HepG2 (cell line): ENCODE data around the gene DYSF.

Experiments
- ATF1 ChIP-seq: IDR thresholded peaks from 2 replicates; pipeline ENCODE4 v1.6.1; 2016; ENCODE audit warnings: mild to moderate bottlenecking, control low read depth
- ATM ChIP-seq: fragments of 450-650 bp; IDR thresholded peaks from 2 replicates; pipeline ENCODE4 v1.7.1; 2017; ENCODE audit warnings: mild to moderate bottlenecking, borderline replicate concordance
- CTCF ChIP-seq: sonication (generic); formaldehyde crosslinking; IDR thresholded peaks from 2 replicates; pipeline ENCODE4 v1.5.0; 2020; ENCODE audit warnings: mild to moderate bottlenecking, missing genetic modification reagents, moderate library complexity
- NFE2L1 ChIP-seq: sonication (generic); formaldehyde crosslinking; IDR thresholded peaks from 2 replicates; pipeline ENCODE4 v1.4.0; 2020; ENCODE audit warnings: missing genetic modification reagents, mild to moderate bottlenecking, borderline replicate concordance
- NFIC ChIP-seq: IDR thresholded peaks from 2 replicates; pipeline ENCODE4 v1.6.1; 2012; ENCODE audit warnings: mild to moderate bottlenecking, low read length, inconsistent platforms
- POLR2AphosphoS5 ChIP-seq: IDR thresholded peaks from 2 replicates; pipeline ENCODE4 v1.6.1; 2012; ENCODE audit warnings: low read depth, low read length
- SAFB2 ChIP-seq: sonication (generic); formaldehyde crosslinking; IDR thresholded peaks from 2 replicates; pipeline ENCODE4 v1.5.1; 2020; ENCODE audit warnings: missing genetic modification reagents, low read depth, mild to moderate bottlenecking, borderline replicate concordance
- SRF ChIP-seq: IDR thresholded peaks from 2 replicates; pipeline ENCODE4 v1.6.1; 2011; ENCODE audit warnings: mild to moderate bottlenecking, low read depth, low read length, moderate library complexity
- SUZ12 ChIP-seq: fragments of 150-350 bp; IDR thresholded peaks from 2 replicates; pipeline ENCODE4 v1.6.1; 2014; ENCODE audit warnings: low read depth, low read length
- ZFP1 ChIP-seq: IDR thresholded peaks from 2 replicates; pipeline ENCODE4 v1.6.1; 2016
- TF ChIP-seq, protein P1 (sequence below), 2 experiments: sonication (generic) in 1 of 2; formaldehyde crosslinking in 1 of 2; IDR thresholded peaks; 2 replicates each; pipeline versions ENCODE4 v1.4.0 to v1.6.1; 2018 to 2020; ENCODE audit warnings: missing genetic modification reagents in 2 of 2, borderline replicate concordance in 1 of 2, low read depth in 1 of 2, mild to moderate bottlenecking in 1 of 2, missing biosample characterization in 1 of 2

DNA sequence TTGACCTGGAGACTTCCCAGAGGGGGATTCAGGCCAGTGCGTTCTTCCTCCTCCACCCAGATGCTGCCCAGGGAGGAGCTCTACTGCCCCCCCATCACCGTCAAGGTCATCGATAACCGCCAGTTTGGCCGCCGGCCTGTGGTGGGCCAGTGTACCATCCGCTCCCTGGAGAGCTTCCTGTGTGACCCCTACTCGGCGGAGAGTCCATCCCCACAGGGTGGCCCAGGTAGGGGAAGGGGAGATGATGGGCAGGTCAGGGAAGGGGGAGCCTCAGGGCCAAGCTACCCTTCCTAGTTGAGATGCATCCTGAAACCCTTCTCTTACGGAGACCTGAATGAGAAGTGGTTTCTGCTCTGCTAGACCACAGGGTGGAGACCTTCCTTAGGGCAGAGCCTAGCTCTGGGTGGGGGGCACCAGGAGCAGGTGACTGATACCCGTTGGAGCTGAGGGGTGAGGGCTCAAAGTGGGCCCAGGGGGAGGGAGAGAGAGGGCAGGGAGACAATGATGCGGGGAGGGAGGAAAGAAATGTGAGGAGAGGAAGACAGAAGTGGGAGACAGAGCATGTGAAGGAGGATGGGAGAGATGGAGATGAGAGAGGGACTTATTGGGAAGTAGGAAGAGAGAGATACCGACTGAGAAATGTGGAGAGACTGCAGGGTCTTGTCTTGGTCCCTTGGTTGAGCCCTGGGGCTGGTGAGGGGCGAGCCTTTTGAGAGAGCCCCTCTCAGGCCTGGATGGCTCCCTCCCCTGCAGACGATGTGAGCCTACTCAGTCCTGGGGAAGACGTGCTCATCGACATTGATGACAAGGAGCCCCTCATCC is 159.4 kb downstream of the DYSF start:
- no peak for TF ChIP-seq ZFP1 (CRISPR knock-in tag)
- TF ChIP-seq NFIC, result no peak
- TF ChIP-seq SUZ12, result no peak
- TF ChIP-seq, protein P1, sequence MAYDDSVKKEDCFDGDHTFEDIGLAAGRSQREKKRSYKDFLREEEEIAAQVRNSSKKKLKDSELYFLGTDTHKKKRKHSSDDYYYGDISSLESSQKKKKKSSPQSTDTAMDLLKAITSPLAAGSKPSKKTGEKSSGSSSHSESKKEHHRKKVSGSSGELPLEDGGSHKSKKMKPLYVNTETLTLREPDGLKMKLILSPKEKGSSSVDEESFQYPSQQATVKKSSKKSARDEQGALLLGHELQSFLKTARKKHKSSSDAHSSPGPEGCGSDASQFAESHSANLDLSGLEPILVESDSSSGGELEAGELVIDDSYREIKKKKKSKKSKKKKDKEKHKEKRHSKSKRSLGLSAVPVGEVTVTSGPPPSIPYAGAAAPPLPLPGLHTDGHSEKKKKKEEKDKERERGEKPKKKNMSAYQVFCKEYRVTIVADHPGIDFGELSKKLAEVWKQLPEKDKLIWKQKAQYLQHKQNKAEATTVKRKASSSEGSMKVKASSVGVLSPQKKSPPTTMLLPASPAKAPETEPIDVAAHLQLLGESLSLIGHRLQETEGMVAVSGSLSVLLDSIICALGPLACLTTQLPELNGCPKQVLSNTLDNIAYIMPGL (CRISPR knock-in tag; IDR thresholded peaks at IDR 0.05; ENCODE audit: borderline replicate concordance in 1 of 2, low read depth in 1 of 2), result no peak
- no peak for TF ChIP-seq SAFB2 (CRISPR knock-in tag)
- no peak for TF ChIP-seq SRF
- no peak for TF ChIP-seq NFE2L1 (CRISPR knock-in tag)
- TF ChIP-seq CTCF (CRISPR knock-in tag), result no peak
- TF ChIP-seq ATM, result no peak
- no peak for TF ChIP-seq POLR2AphosphoS5
- TF ChIP-seq ATF1 (CRISPR knock-in tag), result no peak
